Measurements from ENCODE around the gene KIF13A. TPM values are rescaled to one million over a fixed set of nuclear protein-coding genes. Genes with fewer than 3 reads are reported as not detected.
"Not testable (repeated sequence)": the region's sequence is repeated elsewhere in the genome, so short reads cannot be mapped to it uniquely, and the experiment has no call there.

KIF13A gene
- total and polyA plus RNA-seq, 3 donors from 2014 or later: 20.8 to 28.7 (median 27.7) TPM

- TF ChIP-seq POLR2A (IDR thresholded peaks at IDR 0.05) (no peak), CTCF (IDR thresholded peaks at IDR 0.05) (no peak)
These were observed 126.1 kb downstream of the KIF13A start for GRCh38 chr6:17861361-17861760.

GRCh38 chr6:17859846-17860245, 127.6 kb downstream of the KIF13A start:
- H3K9me3 ChIP-seq: no peaks in the 10 kb centered on the region
- intact Hi-C loops (cut with DNase I; ENCODE audit: low total_unique reads): no loop called here
- no peak overlapping the region for H3K27ac ChIP-seq
- H3K4me3 ChIP-seq: no peak overlapping the region
- WGBS, 2 donors: 96 to 97% methylated on average over 4 of the region's 4 CpGs
- TF ChIP-seq POLR2A (IDR thresholded peaks at IDR 0.05): no peak
- no peak for TF ChIP-seq CTCF (IDR thresholded peaks at IDR 0.05)
- no peaks in the 10 kb centered on the region for H3K27me3 ChIP-seq
- H3K36me3 ChIP-seq (ENCODE audit: low read depth, missing control alignments): no peaks in the 10 kb centered on the region
- H3K4me1 ChIP-seq: no peaks in the 10 kb centered on the region
- no peak for DNase-seq

More at GRCh38 chr6:17861361-17861760, 126.1 kb downstream of the KIF13A start:
- intact Hi-C loops (cut with DNase I; ENCODE audit: low total_unique reads): no loop called here
- H3K4me3 ChIP-seq: no peak overlapping the region
- no peaks in the 10 kb centered on the region for H3K4me1 ChIP-seq
- 96 to 97% methylated on average over 1 of the region's 1 CpG for WGBS, 2 donors
- no peak for DNase-seq
- H3K36me3 ChIP-seq (ENCODE audit: low read depth, missing control alignments): no peaks in the 10 kb centered on the region
- H3K27me3 ChIP-seq: no peaks in the 10 kb centered on the region
- H3K27ac ChIP-seq: no peak overlapping the region
- no peaks in the 10 kb centered on the region for H3K9me3 ChIP-seq

GRCh38 chr6:17858584-17858983, 128.9 kb downstream of the KIF13A start:
- no peak for DNase-seq
- intact Hi-C loops (cut with DNase I; ENCODE audit: low total_unique reads): no loop called here
- no peaks in the 10 kb centered on the region for H3K9me3 ChIP-seq

GRCh38 chr6:17857188-17857587, 130.2 kb downstream of the KIF13A start:
- WGBS, 2 donors: 85 to 86% methylated on average over 7 of the region's 7 CpGs
- DNase-seq; H3K27ac ChIP-seq; H3K4me1 ChIP-seq; H3K9me3 ChIP-seq; H3K4me3 ChIP-seq; intact Hi-C loops (cut with DNase I; ENCODE audit: low total_unique reads); H3K36me3 ChIP-seq (ENCODE audit: low read depth, missing control alignments); H3K27me3 ChIP-seq: not testable (repeated sequence)

More at GRCh38 chr6:17858584-17858983, 128.9 kb downstream of the KIF13A start:
- no peak overlapping the region for H3K27ac ChIP-seq
- no peaks in the 10 kb centered on the region for H3K4me1 ChIP-seq
- H3K27me3 ChIP-seq: no peaks in the 10 kb centered on the region
- TF ChIP-seq POLR2A (IDR thresholded peaks at IDR 0.05) (no peak), CTCF (IDR thresholded peaks at IDR 0.05) (no peak)
- H3K36me3 ChIP-seq (ENCODE audit: low read depth, missing control alignments): no peaks in the 10 kb centered on the region
- no peak overlapping the region for H3K4me3 ChIP-seq

- Histone ChIP-seq H3K27me3 (no peaks in the 10 kb centered on the region), H3K27ac (no peak overlapping the region), H3K4me1 (no peaks in the 10 kb centered on the region), H3K9me3 (no peaks in the 10 kb centered on the region), H3K36me3 (ENCODE audit: low read depth, missing control alignments) (no peaks in the 10 kb centered on the region), H3K4me3 (no peak overlapping the region)
- DNase-seq: no peak
- 90 to 93% methylated on average over 3 of the region's 3 CpGs for WGBS, 2 donors
- TF ChIP-seq CTCF (IDR thresholded peaks at IDR 0.05): no peak
- TF ChIP-seq POLR2A (IDR thresholded peaks at IDR 0.05): no peak
- intact Hi-C loops (cut with DNase I; ENCODE audit: low total_unique reads): no loop called here
These were observed 131.1 kb downstream of the KIF13A start for GRCh38 chr6:17856306-17856705.
